Stimulated activated CD8-positive, alpha-beta memory T cell treated with anti-CD3 and anti-CD28 coated beads, Interleukin-15, amount 100 ng/mL, for 4 hours (primary cell): ENCODE data around the gene SLC29A1.

Source experiments
- DNase-seq, 2 donors: peaks; one replicate each; pipeline ENCODE4 v3.0.0-alpha.2; 2020; ENCODE audit warnings: low read depth in 2 of 2

SLC29A1 gene

GRCh38 chr6:44268095-44268628 lies 44.8 kb downstream of the SLC29A1 start:
- DNase-seq, result no peak

GRCh38 chr6:44269178-44269920 lies 46.0 kb downstream of the SLC29A1 start:
- no peak for DNase-seq

- no peak for DNase-seq
These were observed 46.6 kb downstream of the SLC29A1 start, which contains the start of gene TMEM151B for GRCh38 chr6:44269921-44270525. TMEM151B (plus strand) TSS chr6:44270450; CDS start chr6:44270743, 293 bp downstream.

- no peak for DNase-seq
These were observed 47.4 kb downstream of the SLC29A1 start for GRCh38 chr6:44270526-44271405.

GRCh38 chr6:44271406-44271723 lies 48.0 kb downstream of the SLC29A1 start:
- DNase-seq, result no peak

GRCh38 chr6:44271914-44272313 lies 48.5 kb downstream of the SLC29A1 start:
- DNase-seq, result no peak

GRCh38 chr6:44272529-44272928 lies 49.1 kb downstream of the SLC29A1 start:
- no peak for DNase-seq

GRCh38 chr6:44272999-44273566 lies 49.7 kb downstream of the SLC29A1 start:
- DNase-seq, result no peak

GRCh38 chr6:44273617-44274016 lies 50.2 kb downstream of the SLC29A1 start:
- DNase-seq, result no peak

GRCh38 chr6:44275271-44275748 lies 51.9 kb downstream of the SLC29A1 start:
- DNase-seq, result no peak

- DNase-seq, result no peak
These were observed 52.6 kb downstream of the SLC29A1 start for GRCh38 chr6:44275749-44276648.

GRCh38 chr6:44276667-44277640 lies 53.6 kb downstream of the SLC29A1 start:
- DNase-seq, result no peak

GRCh38 chr6:44277763-44278162 lies 54.4 kb downstream of the SLC29A1 start:
- DNase-seq, result no peak

GRCh38 chr6:44278315-44278714 lies 54.9 kb downstream of the SLC29A1 start:
- no peak for DNase-seq

GRCh38 chr6:44278774-44279697 lies 55.6 kb downstream of the SLC29A1 start:
- DNase-seq, result no peak
